Left ventricle myocardium inferior (tissue), 1 donor: ENCODE results near the gene FUS. TPM values are rescaled to one million over a fixed set of nuclear protein-coding genes. Genes with fewer than 3 reads are reported as not detected.
A peak's percentile ranks its signal among the peaks of the same experiment; 100 is the strongest.

ENCODE experiments used
- DNase-seq: peaks from one replicate; pipeline ENCODE4 v3.0.0-alpha.2; 2020
- H3K27ac ChIP-seq: fragments of 200-600 bp; replicated peaks from 2 replicates; pipeline ENCODE4 v1.8.0; 2021
- H3K27me3 ChIP-seq: fragments of 200-600 bp; 2 replicates; pipeline ENCODE4 v1.8.0; 2021; ENCODE audit warnings: low read depth
- H3K36me3 ChIP-seq: fragments of 200-600 bp; 2 replicates; pipeline ENCODE4 v1.8.0; 2021
- H3K4me1 ChIP-seq: fragments of 200-600 bp; 2 replicates; pipeline ENCODE4 v1.8.0; 2021
- H3K4me3 ChIP-seq: fragments of 200-600 bp; 2 replicates; pipeline ENCODE4 v1.8.0; 2021; ENCODE audit warnings: mild to moderate bottlenecking, moderate library complexity
- H3K9me3 ChIP-seq: fragments of 200-600 bp; replicated peaks from 2 replicates; pipeline ENCODE4 v1.8.0; 2021
- intact Hi-C: fragments of 100-400 bp; cut with micrococcal nuclease; formaldehyde crosslinking; loops from one replicate; pipeline ENCODE4 v1.11.0; 2022
- total RNA-seq: library from RNA; stranded (reverse); fragmentation: NEBNext Ultra II Directional; extraction: Animal tissue kit (Norgen Biotek cat#: 25700); gene quantifications from one replicate; pipeline ENCODE4 v1.2.1, GENCODE V29; 2021
- TF ChIP-seq, protein P1 (sequence below): fragments of 200-600 bp; IDR thresholded peaks from 2 replicates; pipeline ENCODE4 v1.8.0; 2021; ENCODE audit warnings: antibody characterized with exemption, mild to moderate bottlenecking, borderline replicate concordance
- donor health status: DM: no; HTN: yes; CAD: no; lungs with severe emphysema.

FUS gene
- total RNA-seq, 1 donor from 2014 or later = 96.9 TPM

DNA sequence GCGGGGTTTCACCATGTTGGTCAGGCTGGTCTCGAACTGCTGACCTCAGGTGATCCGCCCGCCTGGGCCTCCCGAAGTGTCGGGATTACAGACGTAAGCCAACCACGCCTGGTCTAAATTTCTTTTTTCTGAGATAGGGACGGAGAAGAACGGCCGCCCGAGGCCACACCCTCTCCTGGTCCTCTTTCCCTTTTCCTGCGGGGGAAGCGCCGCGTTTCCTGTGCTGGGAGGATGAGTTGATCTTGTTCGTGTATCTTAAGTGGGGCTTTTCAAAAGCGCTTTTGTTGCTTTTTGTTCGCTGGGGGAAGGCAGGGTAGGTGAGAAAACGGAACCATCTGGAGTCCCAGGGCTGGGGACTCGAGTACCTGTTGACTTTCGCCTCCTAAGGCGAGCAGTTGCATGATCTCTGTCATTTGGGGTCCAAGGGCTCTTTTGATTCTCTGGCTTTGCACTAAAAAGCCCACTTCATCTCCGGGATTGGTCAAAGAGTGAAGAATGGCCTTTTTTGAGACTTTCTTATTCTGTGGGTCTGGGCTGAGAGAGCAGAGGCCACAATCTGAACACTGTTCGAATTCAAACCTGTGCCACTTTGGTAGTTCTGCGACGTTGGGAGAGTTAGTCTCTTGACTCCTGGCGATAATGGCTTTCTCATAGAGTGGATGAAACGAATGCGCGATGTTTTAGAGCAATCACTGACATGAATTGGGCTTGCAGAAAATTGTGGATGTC is 1.3 kb downstream of the FUS start:
- TF ChIP-seq, protein P1, sequence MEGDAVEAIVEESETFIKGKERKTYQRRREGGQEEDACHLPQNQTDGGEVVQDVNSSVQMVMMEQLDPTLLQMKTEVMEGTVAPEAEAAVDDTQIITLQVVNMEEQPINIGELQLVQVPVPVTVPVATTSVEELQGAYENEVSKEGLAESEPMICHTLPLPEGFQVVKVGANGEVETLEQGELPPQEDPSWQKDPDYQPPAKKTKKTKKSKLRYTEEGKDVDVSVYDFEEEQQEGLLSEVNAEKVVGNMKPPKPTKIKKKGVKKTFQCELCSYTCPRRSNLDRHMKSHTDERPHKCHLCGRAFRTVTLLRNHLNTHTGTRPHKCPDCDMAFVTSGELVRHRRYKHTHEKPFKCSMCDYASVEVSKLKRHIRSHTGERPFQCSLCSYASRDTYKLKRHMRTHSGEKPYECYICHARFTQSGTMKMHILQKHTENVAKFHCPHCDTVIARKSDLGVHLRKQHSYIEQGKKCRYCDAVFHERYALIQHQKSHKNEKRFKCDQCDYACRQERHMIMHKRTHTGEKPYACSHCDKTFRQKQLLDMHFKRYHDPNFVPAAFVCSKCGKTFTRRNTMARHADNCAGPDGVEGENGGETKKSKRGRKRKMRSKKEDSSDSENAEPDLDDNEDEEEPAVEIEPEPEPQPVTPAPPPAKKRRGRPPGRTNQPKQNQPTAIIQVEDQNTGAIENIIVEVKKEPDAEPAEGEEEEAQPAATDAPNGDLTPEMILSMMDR = no peak
- Histone ChIP-seq H3K27me3 (no peaks in the 10 kb centered on the region), H3K36me3 (peaks cover 41% of the 10 kb centered on the region), H3K9me3 (no peaks in the 10 kb centered on the region), H3K27ac (peak overlapping the region; percentile 96), H3K4me1 (peaks cover 71% of the 10 kb centered on the region), H3K4me3 (peak overlapping the region; percentile 98)
- DNase-seq = peak; percentile 36
- intact Hi-C loops = no loop called here

DNA sequence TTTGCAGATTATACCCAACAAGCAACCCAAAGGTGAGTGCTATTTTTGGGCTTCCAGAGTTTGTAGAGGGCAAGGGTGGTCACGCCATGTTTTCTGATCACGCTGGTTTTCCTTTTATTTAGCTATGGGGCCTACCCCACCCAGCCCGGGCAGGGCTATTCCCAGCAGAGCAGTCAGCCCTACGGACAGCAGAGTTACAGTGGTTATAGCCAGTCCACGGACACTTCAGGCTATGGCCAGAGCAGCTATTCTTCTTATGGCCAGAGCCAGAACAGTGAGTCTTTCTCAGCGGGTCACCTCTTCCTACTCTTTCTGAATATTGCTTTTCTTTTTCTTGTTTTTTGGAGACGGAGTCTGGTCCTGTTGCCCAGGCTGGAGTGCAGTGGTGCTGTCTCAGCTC is 2.5 kb downstream of the FUS start:
- Histone ChIP-seq H3K27me3 (no peaks in the 10 kb centered on the region), H3K4me3 (peak overlapping the region; percentile 98), H3K9me3 (no peaks in the 10 kb centered on the region), H3K4me1 (peaks cover 78% of the 10 kb centered on the region), H3K27ac (no peak overlapping the region), H3K36me3 (peaks cover 53% of the 10 kb centered on the region)
- intact Hi-C loops = no loop called here
- TF ChIP-seq, protein P1 = no peak
- DNase-seq = no peak

DNA sequence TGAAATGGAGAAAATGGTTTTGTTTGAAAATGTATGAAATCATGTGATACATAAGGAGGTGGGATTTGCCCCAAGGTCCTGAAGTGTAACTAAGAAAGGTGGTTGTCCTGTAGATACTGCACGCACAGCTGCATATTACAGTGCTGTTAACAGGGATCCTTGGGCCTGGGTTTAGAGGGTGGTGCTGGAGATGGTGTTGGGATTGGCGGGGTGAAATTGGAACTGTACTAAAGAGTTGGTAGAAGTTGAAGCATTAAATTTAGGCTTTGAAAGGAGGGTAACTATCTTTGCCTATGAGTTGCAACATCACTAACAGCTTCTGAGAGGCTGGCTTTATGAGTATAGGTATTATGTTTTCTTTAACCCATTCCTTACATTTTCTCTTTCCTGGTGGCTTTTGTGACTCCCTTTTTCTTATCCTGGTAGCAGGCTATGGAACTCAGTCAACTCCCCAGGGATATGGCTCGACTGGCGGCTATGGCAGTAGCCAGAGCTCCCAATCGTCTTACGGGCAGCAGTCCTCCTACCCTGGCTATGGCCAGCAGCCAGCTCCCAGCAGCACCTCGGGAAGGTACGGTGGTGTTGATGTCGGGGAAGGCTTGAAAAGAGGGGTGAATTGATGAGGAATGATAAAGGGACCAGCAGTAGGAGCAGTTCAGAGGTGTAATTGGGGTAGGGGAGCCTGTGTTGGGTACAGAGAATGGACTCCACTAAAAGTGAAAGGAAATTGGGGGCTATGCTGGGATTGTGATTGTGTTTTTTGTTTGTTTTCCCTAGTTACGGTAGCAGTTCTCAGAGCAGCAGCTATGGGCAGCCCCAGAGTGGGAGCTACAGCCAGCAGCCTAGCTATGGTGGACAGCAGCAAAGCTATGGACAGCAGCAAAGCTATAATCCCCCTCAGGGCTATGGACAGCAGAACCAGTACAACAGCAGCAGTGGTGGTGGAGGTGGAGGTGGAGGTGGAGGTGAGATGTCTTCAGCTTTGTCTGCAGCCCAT is 3.8 kb downstream of the FUS start:
- Histone ChIP-seq H3K27ac (no peak overlapping the region), H3K36me3 (peaks cover 66% of the 10 kb centered on the region), H3K27me3 (no peaks in the 10 kb centered on the region), H3K4me1 (peaks cover 77% of the 10 kb centered on the region), H3K4me3 (peak overlapping the region; percentile 0), H3K9me3 (no peaks in the 10 kb centered on the region)
- TF ChIP-seq, protein P1 = no peak
- no peak for DNase-seq
- intact Hi-C loops = no loop called here

DNA sequence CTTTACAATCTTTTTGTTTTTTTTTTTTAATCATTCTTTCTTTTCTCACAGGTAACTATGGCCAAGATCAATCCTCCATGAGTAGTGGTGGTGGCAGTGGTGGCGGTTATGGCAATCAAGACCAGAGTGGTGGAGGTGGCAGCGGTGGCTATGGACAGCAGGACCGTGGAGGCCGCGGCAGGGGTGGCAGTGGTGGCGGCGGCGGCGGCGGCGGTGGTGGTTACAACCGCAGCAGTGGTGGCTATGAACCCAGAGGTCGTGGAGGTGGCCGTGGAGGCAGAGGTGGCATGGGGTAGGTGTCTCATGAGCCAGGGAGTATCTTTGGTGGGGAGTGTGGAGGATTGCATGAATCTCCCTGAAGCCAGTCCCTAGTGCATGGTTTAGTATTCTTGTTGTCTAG is 4.9 kb downstream of the FUS start:
- H3K4me1 ChIP-seq = peaks cover 73% of the 10 kb centered on the region
- intact Hi-C loops = no loop called here
- no peaks in the 10 kb centered on the region for H3K9me3 ChIP-seq

DNA sequence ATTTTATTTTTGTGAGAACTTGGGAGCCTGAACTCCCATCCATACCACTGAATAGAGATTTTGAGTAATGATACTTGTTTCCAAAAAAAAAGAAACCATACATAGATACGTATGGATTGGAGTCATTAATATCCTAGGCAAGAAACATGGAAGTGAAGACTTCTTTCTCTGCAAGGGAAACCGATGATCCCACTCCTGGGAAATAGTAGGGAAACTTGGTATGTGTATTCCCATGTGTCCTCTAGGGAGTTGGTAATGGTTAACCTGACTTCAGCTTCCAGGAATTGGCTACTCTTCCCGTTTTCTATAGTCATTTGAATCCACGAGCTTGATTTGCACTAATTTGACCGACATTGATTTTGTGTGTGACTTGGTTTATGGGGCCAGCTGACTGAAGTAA is 5.4 kb downstream of the FUS start:
- Histone ChIP-seq H3K4me1 (peaks cover 69% of the 10 kb centered on the region), H3K36me3 (peaks cover 82% of the 10 kb centered on the region), H3K4me3 (no peak overlapping the region), H3K27ac (no peak overlapping the region), H3K9me3 (no peaks in the 10 kb centered on the region), H3K27me3 (no peaks in the 10 kb centered on the region)
- DNase-seq = no peak
- TF ChIP-seq, protein P1 = no peak
- intact Hi-C loops = no loop called here

More for the DNA sequence above, 4.9 kb downstream of the FUS start:
- Histone ChIP-seq H3K4me3 (no peak overlapping the region), H3K27ac (no peak overlapping the region), H3K27me3 (no peaks in the 10 kb centered on the region), H3K36me3 (peaks cover 78% of the 10 kb centered on the region)
- no peak for DNase-seq
- TF ChIP-seq, protein P1 = no peak
